Measurements from ENCODE around the gene SYNE4.
A peak's percentile ranks its signal among the peaks of the same experiment; 100 is the strongest.

Gene SYNE4

GRCh38 chr19:36054119-36054732, 45.6 kb upstream of the SYNE4 start, which contains the start of gene THAP8 (continued):
- TF ChIP-seq ZNF274 (IDR thresholded peaks at IDR 0.05; ENCODE audit: low read length) (no peak), ZNF274 (tag by site-specific recombination; IDR thresholded peaks at IDR 0.05; ENCODE audit: borderline replicate concordance) (no peak), ZNF266 (tag by site-specific recombination; IDR thresholded peaks at IDR 0.05; ENCODE audit: low read depth) (no peak), HOXD13 (CRISPR knock-in tag; IDR thresholded peaks at IDR 0.05; ENCODE audit: borderline replicate concordance) (no peak), ZNF174 (tag by site-specific recombination; IDR thresholded peaks at IDR 0.05) (no peak), TCF7L2 (IDR thresholded peaks at IDR 0.05; ENCODE audit: borderline replicate concordance, low read depth, low read length) (no peak), REPIN1 (tag by site-specific recombination; IDR thresholded peaks at IDR 0.05; ENCODE audit: low read depth) (peak; percentile 86; the same call in 1 of the 2 replicates), HOXC10 (CRISPR knock-in tag; IDR thresholded peaks at IDR 0.05) (0 out of 2 replicates have a peak, but pooled peaks have one; percentile 22), PRDM2 (tag by site-specific recombination; IDR thresholded peaks at IDR 0.05; ENCODE audit: borderline replicate concordance) (no peak), ZBTB10 (tag by site-specific recombination; IDR thresholded peaks at IDR 0.05) (peak; percentile 100), ZNF580 (tag by site-specific recombination; IDR thresholded peaks at IDR 0.05) (peak; percentile 82; the same call in 1 of the 2 replicates), ZNF571 (tag by site-specific recombination; IDR thresholded peaks at IDR 0.05) (no peak), ZNF426 (tag by site-specific recombination; IDR thresholded peaks at IDR 0.05) (no peak), ZNF626 (tag by site-specific recombination; IDR thresholded peaks at IDR 0.05) (no peak), CTCF (tag by site-specific recombination; IDR thresholded peaks at IDR 0.05) (peak; percentile 92), ZNF350 (tag by site-specific recombination; IDR thresholded peaks at IDR 0.05) (no peak), ZNF777 (tag by site-specific recombination; IDR thresholded peaks at IDR 0.05; ENCODE audit: borderline replicate concordance) (no peak), KLF9 (tag by site-specific recombination; IDR thresholded peaks at IDR 0.05; ENCODE audit: low read depth) (peak; percentile 98), MEIS1 (CRISPR knock-in tag; IDR thresholded peaks at IDR 0.05; ENCODE audit: borderline replicate concordance) (no peak), TSHZ1 (tag by site-specific recombination; IDR thresholded peaks at IDR 0.05; ENCODE audit: borderline replicate concordance) (peak; percentile 74; the same call in 1 of the 2 replicates), ZBTB49 (tag by site-specific recombination; IDR thresholded peaks at IDR 0.05; ENCODE audit: low read depth) (no peak), ZNF791 (tag by site-specific recombination; IDR thresholded peaks at IDR 0.05) (no peak)

All from HEK293 (cell line).